Muscle layer of duodenum (tissue), 2 donors: ENCODE measurements around the gene NT5C2.

Source experiments
- H3K27ac ChIP-seq: one replicate; pipeline ENCODE4 v1.7.0; 2013; ENCODE audit warnings: mild to moderate bottlenecking, low read length
- H3K27me3 ChIP-seq: one replicate; pipeline ENCODE4 v1.7.0; 2013; ENCODE audit warnings: low read depth, mild to moderate bottlenecking, control low read depth, low read length
- H3K36me3 ChIP-seq, 2 donors: one replicate each; pipeline ENCODE4 v1.7.0; 2013; ENCODE audit warnings: low read length in 2 of 2, control low read depth in 1 of 2, mild to moderate bottlenecking in 1 of 2; ENCODE audit not compliant: insufficient read depth in 2 of 2, control insufficient read depth in 1 of 2
- H3K4me1 ChIP-seq, 2 donors: one replicate each; pipeline ENCODE4 v1.7.0; 2013; ENCODE audit warnings: low read length in 2 of 2, mild to moderate bottlenecking in 2 of 2, control low read depth in 1 of 2, moderate library complexity in 1 of 2; ENCODE audit not compliant: insufficient read depth in 2 of 2, control insufficient read depth in 1 of 2
- H3K4me3 ChIP-seq, 2 donors: one replicate each; pipeline ENCODE4 v1.7.0; 2013; ENCODE audit warnings: low read length in 2 of 2, low read depth in 1 of 2, mild to moderate bottlenecking in 1 of 2
- H3K9me3 ChIP-seq, 2 donors: one replicate each; pipeline ENCODE4 v1.7.0; 2013; ENCODE audit warnings: low read length in 2 of 2, control low read depth in 1 of 2, mild to moderate bottlenecking in 1 of 2; ENCODE audit not compliant: control insufficient read depth in 1 of 2
- donor health status: healthy.

The NT5C2 gene

GRCh38 chr10:103054621-103055020 is 138.5 kb downstream of the NT5C2 start:
- H3K27ac ChIP-seq: no peak overlapping the region
- no peaks in the 10 kb centered on the region for H3K9me3 ChIP-seq
- peaks cover 0 to 10% of the 10 kb centered on the region in 2 donors for H3K4me1 ChIP-seq
- peaks cover 0 to 3% of the 10 kb centered on the region in 2 donors for H3K36me3 ChIP-seq
- H3K4me3 ChIP-seq: peak overlapping the region in 1 of 2 donors; percentile 56
- no peaks in the 10 kb centered on the region for H3K27me3 ChIP-seq

GRCh38 chr10:103053659-103054581 is 139.2 kb downstream of the NT5C2 start:
- H3K27me3 ChIP-seq: no peaks in the 10 kb centered on the region
- peak overlapping the region; percentile 40 to 56 for H3K4me3 ChIP-seq
- H3K9me3 ChIP-seq: no peaks in the 10 kb centered on the region
- H3K4me1 ChIP-seq: peaks cover 0 to 10% of the 10 kb centered on the region in 2 donors
- H3K27ac ChIP-seq: peak overlapping the region; percentile 45
- H3K36me3 ChIP-seq: peaks cover 0 to 3% of the 10 kb centered on the region in 2 donors

- Histone ChIP-seq H3K27ac (no peak overlapping the region), H3K36me3 (no peaks in the 10 kb centered on the region), H3K4me3 (no peak overlapping the region), H3K27me3 (no peaks in the 10 kb centered on the region), H3K9me3 (no peaks in the 10 kb centered on the region), H3K4me1 (peaks cover 0 to 15% of the 10 kb centered on the region in 2 donors)
These were observed 143.8 kb downstream of the NT5C2 start for GRCh38 chr10:103049237-103049636.

- no peaks in the 10 kb centered on the region for H3K27me3 ChIP-seq
- H3K36me3 ChIP-seq: no peaks in the 10 kb centered on the region
- H3K4me3 ChIP-seq: no peak overlapping the region
- H3K9me3 ChIP-seq: no peaks in the 10 kb centered on the region
- H3K4me1 ChIP-seq: peaks cover 0 to 13% of the 10 kb centered on the region in 2 donors
- no peak overlapping the region for H3K27ac ChIP-seq
These were observed 145.7 kb downstream of the NT5C2 start for GRCh38 chr10:103047381-103047780.

- no peaks in the 10 kb centered on the region for H3K36me3 ChIP-seq
- H3K27me3 ChIP-seq: no peaks in the 10 kb centered on the region
- H3K4me1 ChIP-seq: peaks cover 0 to 13% of the 10 kb centered on the region in 2 donors
- H3K9me3 ChIP-seq: no peaks in the 10 kb centered on the region
- no peak overlapping the region for H3K4me3 ChIP-seq
- H3K27ac ChIP-seq: no peak overlapping the region
These were observed 147.1 kb downstream of the NT5C2 start for GRCh38 chr10:103045961-103046360.

GRCh38 chr10:103044942-103045489 is 148.1 kb downstream of the NT5C2 start:
- no peaks in the 10 kb centered on the region for H3K36me3 ChIP-seq
- no peaks in the 10 kb centered on the region for H3K9me3 ChIP-seq
- no peak overlapping the region for H3K4me3 ChIP-seq
- no peaks in the 10 kb centered on the region for H3K27me3 ChIP-seq
- H3K4me1 ChIP-seq: peaks cover 0 to 13% of the 10 kb centered on the region in 2 donors
- no peak overlapping the region for H3K27ac ChIP-seq

GRCh38 chr10:103042908-103043307 is 150.2 kb downstream of the NT5C2 start:
- Histone ChIP-seq H3K4me3 (no peak overlapping the region), H3K27ac (no peak overlapping the region), H3K9me3 (no peaks in the 10 kb centered on the region), H3K27me3 (no peaks in the 10 kb centered on the region), H3K36me3 (no peaks in the 10 kb centered on the region), H3K4me1 (peaks cover 0 to 16% of the 10 kb centered on the region in 2 donors)

- Histone ChIP-seq H3K27me3 (no peaks in the 10 kb centered on the region), H3K36me3 (no peaks in the 10 kb centered on the region), H3K4me1 (peaks cover 0 to 16% of the 10 kb centered on the region in 2 donors), H3K9me3 (no peaks in the 10 kb centered on the region), H3K4me3 (no peak overlapping the region), H3K27ac (no peak overlapping the region)
These were observed 150.9 kb downstream of the NT5C2 start for GRCh38 chr10:103042129-103042528.

- H3K9me3 ChIP-seq: no peaks in the 10 kb centered on the region
- peaks cover 0 to 16% of the 10 kb centered on the region in 2 donors for H3K4me1 ChIP-seq
- H3K27ac ChIP-seq: no peak overlapping the region
- no peaks in the 10 kb centered on the region for H3K36me3 ChIP-seq
- H3K4me3 ChIP-seq: no peak overlapping the region
- H3K27me3 ChIP-seq: no peaks in the 10 kb centered on the region
These were observed 151.7 kb downstream of the NT5C2 start for GRCh38 chr10:103041391-103041790.

GRCh38 chr10:103040418-103040817 is 152.7 kb downstream of the NT5C2 start:
- no peak overlapping the region for H3K27ac ChIP-seq
- no peaks in the 10 kb centered on the region for H3K9me3 ChIP-seq
- peaks cover 0 to 11% of the 10 kb centered on the region in 2 donors for H3K4me1 ChIP-seq
- no peaks in the 10 kb centered on the region for H3K27me3 ChIP-seq
- H3K4me3 ChIP-seq: no peak overlapping the region
- no peaks in the 10 kb centered on the region for H3K36me3 ChIP-seq

- Histone ChIP-seq H3K27ac (no peak overlapping the region), H3K4me1 (peaks cover 0 to 2% of the 10 kb centered on the region in 2 donors), H3K27me3 (no peaks in the 10 kb centered on the region), H3K36me3 (no peaks in the 10 kb centered on the region), H3K4me3 (no peak overlapping the region), H3K9me3 (no peaks in the 10 kb centered on the region)
These were observed 154.5 kb downstream of the NT5C2 start for GRCh38 chr10:103038570-103038969.
